Muscle of leg (tissue), 11 donors: Measurements from ENCODE around the gene YDJC. TPM values are rescaled to one million over a fixed set of nuclear protein-coding genes. Genes with fewer than 3 reads are reported as not detected.
A peak's percentile ranks its signal among the peaks of the same experiment; 100 is the strongest.
"Not testable (repeated sequence)": the region's sequence is repeated elsewhere in the genome, so short reads cannot be mapped to it uniquely, and the experiment has no call there.

Experiments used
- DNase-seq: peaks from one replicate; pipeline ENCODE4 v3.0.0; 2013
- H3K27ac ChIP-seq: one replicate; pipeline ENCODE4 v1.5.1; 2013; ENCODE audit warnings: mild to moderate bottlenecking, low read length, control low read depth
- H3K27me3 ChIP-seq: one replicate; pipeline ENCODE4 v1.6.1; 2013; ENCODE audit warnings: low read length; ENCODE audit not compliant: control insufficient read depth, insufficient read depth
- H3K36me3 ChIP-seq: one replicate; pipeline ENCODE4 v1.6.1; 2013; ENCODE audit warnings: low read length; ENCODE audit not compliant: control insufficient read depth, insufficient read depth
- H3K4me1 ChIP-seq: one replicate; pipeline ENCODE4 v1.6.1; 2013; ENCODE audit warnings: low read length; ENCODE audit not compliant: control insufficient read depth, insufficient read depth
- H3K4me3 ChIP-seq: one replicate; pipeline ENCODE4 v1.5.1; 2013; ENCODE audit warnings: low read length, control low read depth
- H3K9me3 ChIP-seq: replicated peaks from 2 replicates; pipeline ENCODE4 v1.6.1; 2013; ENCODE audit warnings: low read depth, low read length; ENCODE audit not compliant: control insufficient read depth
- WGBS: methylation state at CpG from one replicate; pipeline ENCODE4 v1.1.5; 2013; ENCODE audit warnings: missing lambda C conversion rate; ENCODE audit not compliant: insufficient coverage; 5-methylcytosine and 5-hydroxymethylcytosine counted together
- polyA plus RNA-seq, 8 donors: library from polyadenylated mRNA; unstranded; fragments of 120-200 nt; gene quantifications; one replicate each; pipeline versions ENCODE4 v1.2.1 to v1.2.3, GENCODE V29; 2013; ENCODE audit warnings: inconsistent platforms in 1 of 8, low replicate concordance in 1 of 8; ENCODE audit not compliant: insufficient read length in 8 of 8, insufficient read depth in 1 of 8
- total RNA-seq: library from RNA; stranded (reverse); fragments of 120-200 nt; gene quantifications from one replicate; pipeline ENCODE4 v1.2.4, GENCODE V29; 2013

YDJC gene
- total and polyA plus RNA-seq, 9 donors = 4.2 to 8.5 (median 5.3) TPM

DNA sequence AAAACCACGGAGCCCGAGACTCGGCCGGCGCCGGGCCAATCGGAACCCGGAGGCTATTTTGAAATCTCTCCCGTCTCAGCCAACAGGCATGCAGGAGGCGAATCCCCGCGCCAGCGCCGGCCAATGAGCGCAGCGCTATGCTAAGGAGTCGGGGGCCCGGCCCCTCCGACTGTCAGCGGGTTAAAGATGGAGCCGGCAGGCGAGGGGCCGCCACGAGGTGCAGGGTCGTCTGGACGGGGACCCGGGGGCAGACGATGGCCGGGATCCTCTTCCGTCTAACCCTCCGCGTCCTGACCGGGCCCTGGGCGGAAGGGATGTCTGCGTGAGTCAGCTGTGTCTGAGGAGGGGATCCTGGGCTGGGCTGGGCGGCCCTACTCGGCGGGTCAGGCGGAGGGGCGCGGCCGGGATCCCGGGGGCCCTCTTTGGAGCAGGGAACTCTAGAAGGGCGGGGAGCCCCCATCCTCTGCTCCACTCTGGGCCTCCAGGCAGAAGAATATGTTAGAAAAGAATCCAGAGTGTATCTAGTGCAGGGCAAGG lies 22.3 kb upstream of the YDJC start:
- Histone ChIP-seq H3K4me3 (peak overlapping the region; percentile 69), H3K27me3 (no peaks in the 10 kb centered on the region), H3K27ac (peak overlapping the region; percentile 62), H3K36me3 (peaks cover 13% of the 10 kb centered on the region), H3K4me1 (peaks cover 24% of the 10 kb centered on the region), H3K9me3 (no peaks in the 10 kb centered on the region)
- WGBS = under 1% methylated on average over 43 of the region's 44 CpGs
- DNase-seq = peak; percentile 96

DNA sequence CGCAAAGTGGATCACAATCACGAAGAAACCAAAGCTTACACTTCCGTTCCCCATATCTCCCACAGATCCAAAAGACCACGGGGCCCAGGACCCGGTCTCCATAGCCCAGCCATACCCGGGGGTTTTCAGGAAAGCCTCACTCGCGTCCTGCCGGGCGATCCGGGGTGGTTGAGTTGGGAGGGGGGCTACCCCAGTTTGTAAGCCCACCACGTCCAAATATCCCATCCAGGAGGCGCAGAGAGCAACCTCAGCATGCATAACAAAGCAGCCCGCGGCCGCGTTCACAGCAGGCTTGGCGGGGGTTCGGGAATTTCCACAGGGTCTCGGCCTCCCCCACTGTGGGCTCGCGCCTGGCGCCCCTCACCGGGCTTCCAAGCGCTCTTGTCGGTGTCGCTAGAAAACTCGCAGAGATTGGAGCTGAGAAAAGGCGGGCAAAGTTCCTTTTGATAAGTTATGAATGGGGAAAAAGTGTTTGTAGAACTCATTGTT lies 21.7 kb upstream of the YDJC start:
- Histone ChIP-seq H3K27me3 (no peaks in the 10 kb centered on the region), H3K4me3 (peak overlapping the region; percentile 69), H3K9me3 (no peaks in the 10 kb centered on the region), H3K36me3 (peaks cover 13% of the 10 kb centered on the region), H3K4me1 (peaks cover 25% of the 10 kb centered on the region), H3K27ac (peak overlapping the region; percentile 62)
- 0% methylated on average over 20 of the region's 29 CpGs for WGBS
- no peak for DNase-seq

DNA sequence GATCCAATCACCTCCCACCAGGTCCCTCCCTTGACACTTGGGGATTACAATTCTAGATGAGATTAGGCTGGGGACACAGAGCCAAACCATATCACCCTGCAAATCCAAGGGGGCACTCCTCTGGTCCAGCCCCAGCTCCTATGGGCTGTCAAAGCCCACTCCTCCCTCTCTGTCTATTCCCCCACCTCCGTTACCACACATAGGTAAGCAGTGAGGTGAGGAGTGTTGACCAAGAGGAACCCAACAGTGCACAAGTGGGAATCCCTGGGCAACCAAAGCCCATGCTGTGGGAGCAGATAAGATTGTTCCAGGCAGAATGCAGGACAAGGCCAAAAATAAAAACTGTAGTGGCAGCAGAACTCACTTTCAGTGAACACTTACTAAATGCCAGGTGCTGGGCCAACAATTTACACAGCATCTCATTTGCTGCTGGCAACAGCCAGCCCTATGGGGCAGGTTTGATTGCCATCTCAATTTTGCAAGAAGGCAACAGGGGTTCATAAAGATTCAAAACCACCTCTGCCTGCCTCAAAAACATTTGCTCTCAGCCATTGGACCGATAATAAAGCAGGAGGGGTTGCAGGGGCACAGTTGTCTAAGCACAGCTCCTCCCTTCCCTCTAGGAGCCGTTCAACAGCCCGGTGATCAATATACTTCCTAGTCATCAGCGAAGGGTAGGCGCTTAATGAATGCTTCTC lies 21.1 kb upstream of the YDJC start:
- H3K4me1 ChIP-seq = peaks cover 27% of the 10 kb centered on the region
- H3K36me3 ChIP-seq = peaks cover 13% of the 10 kb centered on the region
- H3K27ac ChIP-seq = no peak overlapping the region
- 11% methylated on average over 5 of the region's 6 CpGs for WGBS
- no peaks in the 10 kb centered on the region for H3K27me3 ChIP-seq
- no peak for DNase-seq
- no peaks in the 10 kb centered on the region for H3K9me3 ChIP-seq
- H3K4me3 ChIP-seq = peak overlapping the region; percentile 69

DNA sequence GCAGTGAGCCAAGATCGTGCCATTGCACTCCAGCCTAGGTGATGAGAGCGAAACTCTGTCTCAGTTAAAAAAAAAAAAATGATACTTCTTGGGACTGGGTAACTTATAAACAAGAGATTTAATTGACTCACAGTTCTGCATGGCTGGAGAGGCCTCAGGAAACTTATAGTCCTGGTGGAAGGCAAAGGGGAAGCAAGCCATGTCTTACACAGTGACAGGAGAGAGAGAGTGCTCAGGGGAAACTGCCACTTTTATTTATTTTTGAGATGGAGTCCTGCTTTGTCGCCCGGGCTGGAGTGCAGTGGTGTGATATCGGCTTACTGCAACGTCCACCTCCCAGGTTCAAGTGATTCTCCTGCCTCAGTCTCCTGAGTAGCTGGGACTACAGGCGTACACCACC lies 20.5 kb upstream of the YDJC start:
- H3K36me3 ChIP-seq = peaks cover 13% of the 10 kb centered on the region
- H3K4me3 ChIP-seq = no peak overlapping the region
- no peak overlapping the region for H3K27ac ChIP-seq
- 87% methylated on average over 3 of the region's 7 CpGs for WGBS
- H3K9me3 ChIP-seq = no peaks in the 10 kb centered on the region
- DNase-seq = no peak
- no peaks in the 10 kb centered on the region for H3K27me3 ChIP-seq
- peaks cover 27% of the 10 kb centered on the region for H3K4me1 ChIP-seq

DNA sequence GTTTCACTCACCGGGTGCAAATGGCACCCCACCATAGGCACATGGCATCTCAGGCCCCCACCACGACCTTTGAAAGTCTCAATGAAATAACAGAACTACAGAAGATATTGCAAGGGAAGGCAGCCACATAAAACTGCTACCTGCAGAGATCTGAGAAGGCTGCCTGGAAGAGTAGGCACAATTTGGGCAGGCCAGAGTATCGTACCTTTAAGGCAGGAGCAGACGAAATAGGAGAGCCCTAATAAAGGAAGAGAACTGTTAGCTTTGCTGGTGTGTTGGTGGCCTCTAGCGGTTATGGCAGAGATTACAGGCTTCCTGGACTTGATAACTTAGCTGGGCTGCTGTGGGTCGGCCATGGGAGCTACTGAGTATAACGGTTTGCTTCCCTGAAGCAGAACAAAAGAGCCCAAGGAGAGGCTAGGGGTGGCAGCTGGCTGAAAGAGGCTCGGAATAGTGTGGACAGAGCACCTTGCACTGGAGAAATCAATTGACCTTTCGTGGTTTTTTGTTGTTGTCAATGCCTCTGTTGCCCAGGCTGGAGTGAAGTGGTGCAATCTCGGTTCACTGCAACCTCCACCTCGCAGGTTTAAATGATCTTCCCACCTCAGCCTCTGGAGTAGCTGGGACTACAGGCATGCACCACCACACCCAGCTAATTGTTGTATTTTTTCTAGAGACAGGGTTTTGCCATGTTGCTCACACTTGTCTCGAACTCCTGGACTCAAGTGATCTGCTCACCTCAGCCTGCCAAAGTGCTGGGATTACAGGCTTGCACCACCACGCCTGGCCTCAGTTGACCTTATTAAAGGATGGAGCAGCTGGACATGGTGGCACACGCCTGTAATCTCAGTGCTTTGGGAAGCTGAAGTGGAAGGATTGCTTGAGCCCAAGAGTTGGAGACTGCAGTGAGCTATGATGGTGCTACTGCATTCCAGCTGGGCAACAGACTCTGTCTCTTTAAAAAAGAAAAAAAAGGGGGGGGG lies 17.1 kb upstream of the YDJC start:
- DNase-seq = peak; percentile 90
- H3K27ac ChIP-seq = no peak overlapping the region
- peaks cover 4% of the 10 kb centered on the region for H3K36me3 ChIP-seq
- peaks cover 27% of the 10 kb centered on the region for H3K4me1 ChIP-seq
- 48% methylated on average over 9 of the region's 14 CpGs for WGBS
- no peaks in the 10 kb centered on the region for H3K27me3 ChIP-seq
- no peak overlapping the region for H3K4me3 ChIP-seq
- no peaks in the 10 kb centered on the region for H3K9me3 ChIP-seq

DNA sequence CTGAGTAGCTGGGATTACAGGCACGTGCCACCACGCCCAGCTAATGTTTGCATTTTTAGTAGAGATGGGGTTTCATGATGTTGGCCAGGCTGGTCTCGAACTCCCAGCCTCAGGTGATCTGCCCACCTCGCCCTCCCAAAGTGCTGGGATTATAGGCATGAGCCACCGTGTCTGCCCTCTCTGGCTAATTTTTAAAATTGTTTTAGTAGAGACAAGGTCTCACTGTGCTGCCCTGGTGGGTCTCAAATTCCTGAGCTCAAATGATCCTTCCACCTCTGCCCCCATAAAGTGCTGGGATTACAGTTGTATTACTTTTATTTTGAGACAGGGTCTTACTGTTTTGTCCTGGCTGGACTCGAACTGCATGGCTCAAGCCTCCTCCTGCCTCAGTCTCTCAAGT lies 15.7 kb upstream of the YDJC start:
- H3K4me1 ChIP-seq = peaks cover 24% of the 10 kb centered on the region
- not testable (repeated sequence) for DNase-seq, H3K9me3 ChIP-seq, H3K27me3 ChIP-seq, H3K36me3 ChIP-seq, H3K27ac ChIP-seq, H3K4me3 ChIP-seq
- 90% methylated on average over 2 of the region's 6 CpGs for WGBS

DNA sequence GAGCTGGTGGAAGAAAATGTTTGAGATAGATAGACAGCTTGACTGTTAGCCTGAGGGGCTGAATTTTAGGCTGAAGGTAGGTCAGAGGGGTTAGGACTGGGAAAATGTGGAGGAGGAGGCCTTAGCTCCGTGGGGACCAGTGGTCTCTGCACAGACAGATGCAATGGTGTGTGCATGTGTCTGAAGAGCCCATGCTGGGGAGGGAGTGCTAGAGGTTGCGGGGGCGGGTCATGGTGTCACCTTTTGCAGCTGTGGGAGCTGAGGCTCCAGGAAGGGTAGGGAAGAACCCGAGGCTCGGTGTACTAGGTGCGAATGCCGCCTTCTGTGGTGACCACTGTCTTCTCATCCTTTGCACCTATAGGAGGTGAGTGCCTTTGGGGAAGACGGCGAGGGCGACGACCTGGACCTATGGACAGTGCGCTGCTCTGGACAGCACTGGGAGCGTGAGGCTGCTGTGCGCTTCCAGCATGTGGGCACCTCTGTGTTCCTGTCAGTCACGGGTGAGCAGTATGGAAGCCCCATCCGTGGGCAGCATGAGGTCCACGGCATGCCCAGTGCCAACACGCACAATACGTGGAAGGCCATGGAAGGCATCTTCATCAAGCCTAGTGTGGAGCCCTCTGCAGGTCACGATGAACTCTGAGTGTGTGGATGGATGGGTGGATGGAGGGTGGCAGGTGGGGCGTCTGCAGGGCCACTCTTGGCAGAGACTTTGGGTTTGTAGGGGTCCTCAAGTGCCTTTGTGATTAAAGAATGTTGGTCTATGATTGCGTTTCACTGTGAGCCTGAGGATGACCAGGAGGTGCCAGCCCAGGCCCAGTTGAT lies 13.9 kb upstream of the YDJC start:
- Histone ChIP-seq H3K4me1 (peaks cover 23% of the 10 kb centered on the region), H3K36me3 (peaks cover 4% of the 10 kb centered on the region), H3K9me3 (no peaks in the 10 kb centered on the region), H3K27me3 (no peaks in the 10 kb centered on the region), H3K27ac (no peak overlapping the region), H3K4me3 (no peak overlapping the region)
- no peak for DNase-seq
- whole genome bisulfite sequencing = 90% methylated on average over 19 of the region's 22 CpGs

DNA sequence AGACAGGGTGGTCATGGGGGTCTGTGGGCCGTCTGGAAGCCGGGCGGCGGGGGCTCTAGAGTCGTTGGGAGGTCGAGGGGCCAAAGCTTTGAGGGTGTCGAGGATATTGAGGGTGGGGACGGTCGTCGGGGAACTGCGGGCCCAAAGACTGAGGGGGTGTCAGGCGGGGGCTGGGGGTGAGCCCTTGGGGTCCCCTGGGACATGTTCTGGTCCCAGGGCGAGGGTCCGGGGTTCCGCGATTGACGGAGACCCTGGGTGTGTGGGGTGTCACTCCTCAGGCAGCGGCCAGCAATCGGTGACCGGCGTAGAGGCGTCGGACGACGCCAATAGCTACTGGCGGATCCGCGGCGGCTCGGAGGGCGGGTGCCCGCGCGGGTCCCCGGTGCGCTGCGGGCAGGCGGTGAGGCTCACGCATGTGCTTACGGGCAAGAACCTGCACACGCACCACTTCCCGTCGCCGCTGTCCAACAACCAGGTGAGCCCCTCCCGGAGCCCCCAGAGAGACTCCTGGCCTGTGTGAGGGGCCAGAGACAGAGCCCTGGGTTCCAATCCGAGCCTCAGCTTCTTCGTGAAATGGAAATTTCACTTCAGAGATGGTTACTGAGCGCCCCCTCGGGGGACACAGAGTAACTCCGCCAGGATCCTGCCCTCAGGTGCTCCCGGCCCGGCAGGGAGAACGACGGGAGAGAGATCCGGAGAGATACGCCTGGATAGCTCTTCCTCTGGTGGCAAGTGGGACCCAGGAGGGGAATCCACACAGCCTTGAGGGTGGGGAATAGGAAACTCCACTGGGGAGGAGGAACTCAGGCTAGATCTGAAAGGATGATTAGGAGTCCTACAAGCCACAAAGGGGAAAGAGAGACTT lies 13.0 kb upstream of the YDJC start:
- no peak overlapping the region for H3K27ac ChIP-seq
- no peaks in the 10 kb centered on the region for H3K27me3 ChIP-seq
- H3K36me3 ChIP-seq = peaks cover 4% of the 10 kb centered on the region
- WGBS = 1% methylated on average over 54 of the region's 56 CpGs
- peak overlapping the region; percentile 68 for H3K4me3 ChIP-seq
- H3K9me3 ChIP-seq = no peaks in the 10 kb centered on the region
- peak; percentile 58 for DNase-seq
- H3K4me1 ChIP-seq = peaks cover 23% of the 10 kb centered on the region
